Immature natural killer cell (primary cell): Measurements from ENCODE around the gene C1orf198. TPM values are rescaled to one million over a fixed set of nuclear protein-coding genes. Genes with fewer than 3 reads are reported as not detected.

Experiments
- DNase-seq, 3 donors: peaks; one replicate each; pipeline ENCODE4 v3.0.0; 2022; ENCODE audit warnings: mixed read lengths in 1 of 3
- H3K27ac Mint-ChIP-seq, 6 donors: one replicate each; pipeline ENCODE4 v1.8.0; 2020; ENCODE audit warnings: mixed read lengths in 6 of 6, mild to moderate bottlenecking in 5 of 6, inconsistent platforms in 4 of 6, moderate library complexity in 3 of 6
- H3K27me3 Mint-ChIP-seq, 3 donors: one replicate each; pipeline ENCODE4 v1.8.0; 2020 to 2021; ENCODE audit warnings: low read depth in 3 of 3, mild to moderate bottlenecking in 3 of 3, mixed read lengths in 3 of 3, moderate library complexity in 3 of 3, inconsistent platforms in 1 of 3
- H3K36me3 Mint-ChIP-seq, 3 donors: one replicate each; pipeline ENCODE4 v1.8.0; 2020; ENCODE audit warnings: mixed read lengths in 3 of 3, inconsistent platforms in 2 of 3, mild to moderate bottlenecking in 2 of 3
- H3K4me1 Mint-ChIP-seq, 2 donors: one replicate each; pipeline ENCODE4 v1.8.0; 2020; ENCODE audit warnings: inconsistent platforms in 2 of 2, mild to moderate bottlenecking in 2 of 2, mixed read lengths in 2 of 2, moderate library complexity in 1 of 2
- H3K4me3 Mint-ChIP-seq, 5 donors: one replicate each; pipeline ENCODE4 v1.8.0; 2020; ENCODE audit warnings: mild to moderate bottlenecking in 5 of 5, mixed read lengths in 5 of 5, inconsistent platforms in 3 of 5, moderate library complexity in 3 of 5
- H3K9me3 Mint-ChIP-seq, 6 donors: one replicate each; pipeline ENCODE4 v1.8.0; 2020; ENCODE audit warnings: mild to moderate bottlenecking in 6 of 6, mixed read lengths in 6 of 6, inconsistent platforms in 4 of 6, moderate library complexity in 3 of 6
- polyA plus RNA-seq, 3 donors: library from polyadenylated mRNA; unstranded; fragments of 300-500 nt; fragmentation: Illumina TruSeq; gene quantifications; one replicate each; pipeline ENCODE4 v1.2.3, GENCODE V29; 2021

Gene C1orf198
- polyA plus RNA-seq, 3 donors from 2014 or later, result 2.6 to 4.9 (median 4.8) TPM

DNA sequence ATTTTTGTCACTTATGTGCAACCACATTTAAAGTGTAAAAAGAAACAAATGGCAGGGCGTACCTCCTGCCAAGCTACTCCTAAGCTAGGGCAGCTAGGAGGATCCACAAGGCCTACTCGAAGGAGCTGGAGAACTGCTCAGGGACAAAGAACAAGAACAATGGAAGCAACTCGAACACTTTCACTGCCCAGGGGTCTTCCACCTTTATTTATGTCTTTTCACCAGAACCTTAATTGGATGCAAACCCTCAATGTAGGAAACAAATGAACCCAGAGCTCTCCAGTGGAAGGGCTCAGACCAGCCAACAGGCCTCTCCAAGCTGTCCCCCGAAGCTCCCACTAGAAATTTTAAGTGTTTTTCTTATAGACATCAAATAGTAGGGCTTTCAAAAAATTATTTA, 39.9 kb downstream of the C1orf198 start:
- Mint-ChIP-seq H3K27ac (no peak overlapping the region), H3K4me3 (no peak overlapping the region), H3K4me1 (no peaks in the 10 kb centered on the region), H3K36me3 (no peaks in the 10 kb centered on the region), H3K27me3 (peaks cover 2 to 13% (median 4%) of the 10 kb centered on the region in 3 donors), H3K9me3 (peaks cover 0 to 2% (median 0%) of the 10 kb centered on the region in 6 donors)
- no peak for DNase-seq

DNA sequence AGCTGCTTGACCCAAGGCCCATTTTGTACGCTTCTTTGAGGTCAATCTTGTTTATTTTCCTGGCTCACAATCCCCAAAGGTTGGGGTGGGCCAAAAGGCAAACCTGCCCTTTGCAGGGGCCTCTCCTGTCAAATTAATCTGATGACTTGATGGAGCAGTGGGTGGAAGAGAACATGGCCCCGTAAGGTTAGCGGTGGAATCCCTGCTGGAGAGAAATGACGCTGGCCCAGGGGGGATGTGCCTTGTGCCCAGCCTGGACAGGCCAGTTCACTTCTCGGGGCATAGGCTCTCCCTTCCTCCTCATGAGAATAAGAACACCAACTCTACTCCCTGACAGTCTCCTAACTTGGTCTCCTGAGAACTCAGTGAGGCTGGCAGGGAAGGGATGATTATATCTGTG, 40.5 kb downstream of the C1orf198 start:
- no peak for DNase-seq
- no peak overlapping the region for H3K27ac Mint-ChIP-seq
- peaks cover 2 to 11% (median 4%) of the 10 kb centered on the region in 3 donors for H3K27me3 Mint-ChIP-seq
- peaks cover 0 to 2% (median 0%) of the 10 kb centered on the region in 6 donors for H3K9me3 Mint-ChIP-seq
- no peaks in the 10 kb centered on the region for H3K36me3 Mint-ChIP-seq
- H3K4me1 Mint-ChIP-seq, result no peaks in the 10 kb centered on the region
- no peak overlapping the region for H3K4me3 Mint-ChIP-seq

DNA sequence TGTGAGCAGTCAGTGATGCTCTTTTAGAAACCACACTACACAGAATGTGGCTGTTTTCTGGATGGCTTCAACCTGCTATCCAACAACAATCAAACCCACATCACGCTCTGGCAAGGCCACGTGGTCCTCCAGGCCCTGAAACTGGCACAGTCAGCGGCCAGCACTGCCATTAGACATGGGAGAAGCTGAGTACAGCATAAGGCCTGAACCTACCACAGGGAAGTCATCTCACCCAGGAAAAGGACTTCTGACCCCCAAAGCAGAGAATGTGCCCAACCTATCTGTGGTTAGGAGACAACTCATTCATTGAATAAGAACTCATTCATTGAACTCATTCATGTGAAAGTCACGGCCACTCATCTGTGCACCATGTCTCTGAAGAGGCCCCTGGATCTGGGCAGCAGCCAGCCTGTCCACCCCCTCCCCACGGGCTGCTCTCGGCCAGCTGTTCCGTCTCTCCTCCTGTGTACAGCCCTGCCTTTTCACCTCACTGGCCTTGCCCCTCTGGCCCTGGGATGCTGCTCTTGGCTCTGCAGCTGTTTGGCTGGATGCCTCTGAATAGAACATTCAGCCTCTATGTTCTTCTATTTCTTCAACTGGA, 41.1 kb downstream of the C1orf198 start:
- peaks cover 0 to 2% (median 0%) of the 10 kb centered on the region in 6 donors for H3K9me3 Mint-ChIP-seq
- no peak for DNase-seq
- no peak overlapping the region for H3K4me3 Mint-ChIP-seq
- H3K4me1 Mint-ChIP-seq, result no peaks in the 10 kb centered on the region
- H3K36me3 Mint-ChIP-seq, result no peaks in the 10 kb centered on the region
- peaks cover 2 to 10% (median 4%) of the 10 kb centered on the region in 3 donors for H3K27me3 Mint-ChIP-seq
- no peak overlapping the region for H3K27ac Mint-ChIP-seq

DNA sequence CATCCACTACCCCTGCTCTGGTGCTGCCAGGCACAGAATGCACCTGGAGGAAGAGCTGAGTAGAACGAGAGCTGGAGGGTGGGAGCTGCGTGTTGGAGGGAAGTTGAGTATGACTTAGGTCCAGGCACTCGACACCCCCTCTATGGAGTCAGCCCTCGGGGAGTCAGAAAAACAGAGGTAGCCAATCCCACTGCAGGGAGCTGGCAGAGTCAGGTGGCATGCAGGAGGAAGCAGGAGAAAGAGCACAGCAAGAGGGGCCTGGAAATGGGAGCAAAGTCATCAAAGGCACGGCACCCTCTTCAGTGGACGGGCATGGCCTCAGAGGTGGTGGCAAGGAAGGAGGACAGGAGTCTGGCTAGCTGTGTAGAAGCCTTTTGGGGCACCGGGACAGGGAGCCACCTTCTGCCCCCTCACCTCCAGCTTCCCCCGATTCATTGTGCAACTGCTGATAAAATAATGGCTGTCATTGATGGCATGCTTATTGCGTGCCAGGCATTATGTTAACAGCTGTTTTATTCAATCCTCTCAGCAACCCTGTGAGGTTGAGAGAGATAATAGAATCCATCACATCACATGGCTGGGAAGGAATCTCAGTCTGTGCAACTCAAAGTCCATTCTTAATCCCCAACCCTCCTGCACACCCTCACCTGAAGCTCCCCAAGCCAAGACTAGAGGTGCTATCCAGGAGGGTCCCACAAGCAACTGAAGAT, 42.0 kb downstream of the C1orf198 start:
- H3K4me3 Mint-ChIP-seq, result no peak overlapping the region
- H3K36me3 Mint-ChIP-seq, result no peaks in the 10 kb centered on the region
- no peaks in the 10 kb centered on the region for H3K9me3 Mint-ChIP-seq
- no peaks in the 10 kb centered on the region for H3K4me1 Mint-ChIP-seq
- H3K27me3 Mint-ChIP-seq, result peaks cover 4 to 10% (median 4%) of the 10 kb centered on the region in 3 donors
- H3K27ac Mint-ChIP-seq, result no peak overlapping the region
- no peak for DNase-seq

DNA sequence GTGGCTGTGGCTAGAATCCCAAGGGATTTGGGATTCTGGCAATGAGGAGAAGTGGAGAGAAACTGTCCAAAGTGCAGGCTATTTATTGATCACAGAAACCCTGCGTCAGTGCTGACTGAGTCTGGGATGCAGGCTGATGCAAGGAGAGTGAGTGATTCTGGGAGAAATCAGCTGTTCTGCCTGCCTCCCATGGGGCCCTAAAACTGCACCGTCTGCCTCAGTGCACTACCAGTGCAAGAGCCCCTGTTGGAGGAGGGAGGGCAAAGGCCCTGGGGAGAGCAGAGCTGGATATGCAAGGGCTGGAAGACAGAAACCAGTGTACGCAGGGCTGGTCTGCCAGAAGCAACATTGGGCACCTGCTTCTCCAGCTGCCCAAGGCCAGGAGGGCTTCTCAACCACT, 42.6 kb downstream of the C1orf198 start:
- Mint-ChIP-seq H3K9me3 (no peaks in the 10 kb centered on the region), H3K27me3 (peaks cover 2 to 13% (median 4%) of the 10 kb centered on the region in 3 donors), H3K36me3 (no peaks in the 10 kb centered on the region), H3K4me3 (no peak overlapping the region), H3K27ac (no peak overlapping the region), H3K4me1 (no peaks in the 10 kb centered on the region)
- no peak for DNase-seq

DNA sequence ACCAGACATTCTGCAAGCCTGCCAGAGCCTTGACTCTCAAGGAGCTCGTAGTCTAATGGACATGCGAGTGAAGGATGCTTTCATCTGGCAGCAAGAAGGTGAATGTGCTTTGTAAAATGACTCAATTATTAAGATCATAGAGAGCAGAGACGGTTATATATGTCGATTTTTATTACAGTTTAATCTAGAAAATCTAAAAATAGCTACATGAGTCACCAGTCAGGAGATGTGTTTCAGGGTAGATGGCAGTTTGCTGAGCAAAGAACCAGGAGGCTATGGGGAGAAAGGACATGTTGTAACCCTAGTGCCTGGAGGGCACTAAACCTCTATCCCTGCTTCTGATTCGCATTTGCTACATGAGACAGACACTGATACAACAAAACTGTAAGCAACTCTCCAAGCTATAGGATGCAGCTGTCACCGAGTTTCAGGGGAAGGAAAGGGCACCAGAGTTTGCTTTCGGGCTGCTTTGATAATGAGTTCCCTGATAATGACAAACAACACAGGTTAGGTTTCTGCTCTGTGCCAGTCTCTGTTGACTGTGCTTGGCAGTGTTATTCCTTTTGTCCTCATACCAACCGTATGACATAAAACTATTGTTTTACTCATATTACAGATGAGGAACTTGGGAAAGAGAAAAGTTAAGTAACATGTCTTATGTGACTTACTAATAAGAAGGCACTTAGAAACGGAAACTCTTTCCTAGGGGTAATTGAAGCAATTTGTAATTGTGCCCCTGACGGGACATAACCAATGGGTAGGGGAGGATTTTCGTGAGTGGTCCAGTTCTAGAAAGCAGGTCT, 43.2 kb downstream of the C1orf198 start:
- H3K27ac Mint-ChIP-seq, result no peak overlapping the region
- no peaks in the 10 kb centered on the region for H3K9me3 Mint-ChIP-seq
- no peaks in the 10 kb centered on the region for H3K36me3 Mint-ChIP-seq
- no peak overlapping the region for H3K4me3 Mint-ChIP-seq
- H3K4me1 Mint-ChIP-seq, result no peaks in the 10 kb centered on the region
- DNase-seq, result no peak
- H3K27me3 Mint-ChIP-seq, result peaks cover 2 to 13% (median 4%) of the 10 kb centered on the region in 3 donors

DNA sequence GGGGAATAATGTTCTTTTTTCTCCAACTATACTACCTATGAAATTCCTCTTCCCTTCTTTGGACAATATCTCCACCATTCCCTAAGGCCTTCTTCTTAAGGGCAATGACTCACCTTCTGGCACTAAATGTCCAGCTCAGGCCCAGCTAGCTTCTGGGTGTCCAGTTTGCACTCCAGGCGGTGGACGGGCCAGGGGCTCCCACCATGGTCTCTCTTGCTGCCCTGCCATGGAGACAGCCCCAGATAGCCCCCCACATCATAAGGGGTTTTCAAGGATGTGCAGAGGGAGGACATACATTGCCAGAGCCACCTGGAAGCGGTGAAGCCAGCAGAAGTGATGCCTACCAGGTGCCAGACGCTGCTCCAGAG, 43.8 kb downstream of the C1orf198 start:
- H3K27me3 Mint-ChIP-seq, result peaks cover 2 to 13% (median 4%) of the 10 kb centered on the region in 3 donors
- DNase-seq, result no peak
- no peak overlapping the region for H3K4me3 Mint-ChIP-seq
- no peaks in the 10 kb centered on the region for H3K36me3 Mint-ChIP-seq
- H3K9me3 Mint-ChIP-seq, result no peaks in the 10 kb centered on the region
- no peaks in the 10 kb centered on the region for H3K4me1 Mint-ChIP-seq
- H3K27ac Mint-ChIP-seq, result no peak overlapping the region

DNA sequence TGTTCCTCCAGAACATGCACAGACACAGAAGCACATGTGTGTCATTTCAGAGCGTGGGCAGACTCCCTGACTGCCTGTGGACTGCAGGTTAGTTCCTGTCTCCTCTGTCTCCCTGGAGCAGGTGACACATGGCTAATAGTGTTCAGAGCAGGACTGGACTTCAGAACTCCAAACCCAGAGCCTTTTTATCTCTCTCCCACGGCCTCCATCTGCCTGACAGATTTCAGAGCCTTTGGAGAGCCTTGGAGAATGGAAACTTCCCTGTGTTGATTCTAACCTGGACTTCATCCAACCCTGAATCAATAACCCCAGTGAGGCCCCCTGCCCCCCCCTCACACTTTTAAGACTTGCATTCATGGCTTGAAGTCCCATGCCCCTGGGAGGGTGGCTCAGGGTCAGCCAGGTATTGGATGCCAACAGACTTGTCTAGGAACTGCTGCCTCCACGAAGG, 44.4 kb downstream of the C1orf198 start:
- Mint-ChIP-seq H3K4me3 (no peak overlapping the region), H3K9me3 (no peaks in the 10 kb centered on the region), H3K36me3 (no peaks in the 10 kb centered on the region), H3K27ac (no peak overlapping the region), H3K4me1 (no peaks in the 10 kb centered on the region), H3K27me3 (peaks cover 2 to 15% (median 2%) of the 10 kb centered on the region in 3 donors)
- DNase-seq, result no peak

DNA sequence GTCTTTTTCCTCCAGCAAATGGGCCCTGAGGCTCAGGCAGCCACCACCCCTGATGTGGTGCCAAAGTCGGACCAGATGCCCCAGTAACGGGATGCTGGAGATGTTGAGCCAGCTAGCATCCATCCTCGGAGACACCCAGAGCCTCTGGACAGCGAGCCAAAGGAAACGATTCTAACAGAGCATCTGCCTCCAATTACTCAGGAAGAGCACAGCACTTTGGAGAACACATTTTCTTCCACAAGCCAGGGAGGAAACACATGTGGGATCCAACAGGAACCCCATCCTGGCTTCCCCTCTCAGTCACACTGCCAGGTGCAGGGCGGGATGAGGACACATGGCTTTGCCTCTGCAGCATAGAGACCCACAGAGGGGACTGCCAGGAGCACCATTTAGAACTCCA, 44.9 kb downstream of the C1orf198 start:
- no peak overlapping the region for H3K27ac Mint-ChIP-seq
- no peak overlapping the region for H3K4me3 Mint-ChIP-seq
- DNase-seq, result no peak
- peaks cover 2 to 18% (median 2%) of the 10 kb centered on the region in 3 donors for H3K27me3 Mint-ChIP-seq
- H3K4me1 Mint-ChIP-seq, result no peaks in the 10 kb centered on the region
- H3K36me3 Mint-ChIP-seq, result no peaks in the 10 kb centered on the region
- no peaks in the 10 kb centered on the region for H3K9me3 Mint-ChIP-seq

DNA sequence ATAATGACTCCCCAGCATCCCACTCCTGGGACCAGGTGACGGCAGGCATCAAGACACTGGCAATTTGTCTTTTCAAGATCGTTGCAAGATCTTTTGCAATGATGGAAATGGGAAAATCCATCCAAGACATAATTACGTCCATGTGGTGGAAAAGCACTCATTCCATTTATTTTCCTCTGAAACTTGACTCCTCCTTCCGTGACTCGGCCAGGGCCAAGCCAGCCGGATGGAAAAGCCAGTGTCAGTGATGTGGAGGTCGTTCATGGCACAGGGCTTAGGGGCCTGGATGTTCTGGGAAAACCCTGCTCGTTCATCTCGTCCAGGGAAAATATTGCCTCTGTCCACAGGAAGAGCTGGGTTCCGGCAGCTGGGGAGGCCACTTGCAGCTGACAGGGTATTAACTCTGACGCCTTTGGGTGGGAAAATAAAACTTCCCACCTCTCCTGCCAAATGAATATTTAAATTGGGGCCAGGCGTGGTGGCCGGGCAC, 46.2 kb downstream of the C1orf198 start:
- peaks cover 2 to 16% (median 2%) of the 10 kb centered on the region in 3 donors for H3K27me3 Mint-ChIP-seq
- no peaks in the 10 kb centered on the region for H3K4me1 Mint-ChIP-seq
- no peak for DNase-seq
- H3K9me3 Mint-ChIP-seq, result no peaks in the 10 kb centered on the region
- no peaks in the 10 kb centered on the region for H3K36me3 Mint-ChIP-seq
- H3K27ac Mint-ChIP-seq, result no peak overlapping the region
- H3K4me3 Mint-ChIP-seq, result no peak overlapping the region

DNA sequence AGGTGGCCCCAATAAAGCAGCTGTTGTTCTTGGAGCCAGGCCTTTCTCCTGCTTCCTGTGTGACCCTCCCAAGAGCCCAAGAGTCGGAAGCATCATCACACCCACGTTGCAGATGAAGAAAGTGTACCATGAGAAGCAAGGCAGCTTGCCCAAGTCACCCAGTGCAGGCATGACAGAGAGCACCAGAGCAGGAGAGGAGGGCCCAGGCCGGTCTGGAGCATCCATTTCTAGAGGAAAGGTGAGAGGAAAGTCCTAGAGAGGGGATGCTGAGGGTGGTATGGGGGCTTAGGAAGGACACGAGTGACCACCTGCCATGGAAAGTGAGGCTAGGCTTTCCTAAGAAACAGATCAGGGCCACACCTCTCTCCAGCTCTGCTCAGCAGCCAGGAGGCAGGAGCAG, 47.0 kb downstream of the C1orf198 start:
- peaks cover 2 to 16% (median 2%) of the 10 kb centered on the region in 3 donors for H3K27me3 Mint-ChIP-seq

DNA sequence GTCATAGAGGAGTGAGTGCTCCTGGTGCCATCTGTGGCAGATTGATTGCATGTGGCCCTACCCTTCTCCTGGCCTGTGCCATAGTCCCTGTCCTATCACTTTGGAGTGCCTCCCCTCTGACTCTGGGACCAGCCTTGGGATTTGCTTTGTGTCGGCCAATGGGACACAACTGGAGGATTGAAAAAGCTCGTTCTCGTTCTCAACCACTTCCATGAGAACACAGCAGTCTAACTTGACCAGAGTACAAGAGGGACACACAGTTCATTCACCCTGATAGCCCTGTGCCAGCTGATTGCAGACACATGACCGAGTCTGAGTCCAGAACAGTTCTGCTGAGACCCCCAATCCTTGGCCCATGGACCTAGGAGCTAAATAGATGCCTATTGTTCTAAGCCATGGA, 47.8 kb downstream of the C1orf198 start:
- no peak overlapping the region for H3K4me3 Mint-ChIP-seq
- H3K36me3 Mint-ChIP-seq, result no peaks in the 10 kb centered on the region
- DNase-seq, result no peak
- H3K27me3 Mint-ChIP-seq, result peaks cover 2 to 16% (median 2%) of the 10 kb centered on the region in 3 donors
- no peak overlapping the region for H3K27ac Mint-ChIP-seq
- H3K4me1 Mint-ChIP-seq, result no peaks in the 10 kb centered on the region
- no peaks in the 10 kb centered on the region for H3K9me3 Mint-ChIP-seq

More for the DNA sequence above, 47.0 kb downstream of the C1orf198 start:
- Mint-ChIP-seq H3K36me3 (no peaks in the 10 kb centered on the region), H3K9me3 (no peaks in the 10 kb centered on the region), H3K4me3 (no peak overlapping the region), H3K4me1 (no peaks in the 10 kb centered on the region), H3K27ac (no peak overlapping the region)
- no peak for DNase-seq

DNA sequence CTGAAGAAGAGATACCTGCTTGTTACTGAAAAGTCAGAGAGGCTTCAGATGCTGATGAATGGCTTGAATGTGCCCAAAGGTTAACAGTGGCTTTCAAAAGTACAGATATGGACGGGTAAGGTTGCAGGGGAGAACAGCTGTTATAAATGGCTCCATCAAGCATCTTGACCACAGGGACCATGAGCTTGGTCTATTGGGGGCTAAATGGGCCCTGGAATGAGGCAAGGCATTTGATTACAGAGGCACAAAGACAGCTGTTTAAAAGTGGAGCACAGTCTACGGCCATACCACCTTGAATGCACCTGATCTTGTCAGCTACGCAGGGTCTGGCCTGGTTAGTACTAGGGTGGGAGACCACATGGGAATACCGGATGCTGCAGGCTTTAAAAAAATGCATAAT, 48.3 kb downstream of the C1orf198 start:
- peaks cover 2 to 16% (median 2%) of the 10 kb centered on the region in 3 donors for H3K27me3 Mint-ChIP-seq

DNA sequence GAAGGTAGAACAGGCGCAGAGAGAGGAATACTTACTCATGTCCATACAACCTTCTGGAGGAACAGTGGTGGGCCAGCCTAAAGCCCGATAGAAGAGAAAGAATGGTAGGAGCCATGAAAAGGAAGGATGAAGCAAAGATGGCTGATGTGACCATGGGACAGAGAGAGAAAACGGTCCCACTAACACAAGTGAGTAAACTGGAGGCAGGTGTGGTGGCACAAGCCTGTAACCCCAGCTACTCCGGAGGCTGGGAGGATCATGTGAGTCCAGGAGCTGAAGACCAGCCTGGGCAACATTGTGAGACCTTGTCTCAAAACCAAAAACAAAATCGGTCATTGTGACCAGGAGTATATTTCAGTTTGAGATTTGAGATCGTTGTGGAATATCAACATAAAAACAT, 49.4 kb downstream of the C1orf198 start:
- H3K4me3 Mint-ChIP-seq, result no peak overlapping the region
- H3K4me1 Mint-ChIP-seq, result no peaks in the 10 kb centered on the region
- H3K27ac Mint-ChIP-seq, result no peak overlapping the region
- no peak for DNase-seq
- peaks cover 0 to 2% (median 2%) of the 10 kb centered on the region in 3 donors for H3K36me3 Mint-ChIP-seq
- peaks cover 0 to 6% (median 2%) of the 10 kb centered on the region in 6 donors for H3K9me3 Mint-ChIP-seq
- peaks cover 3 to 17% (median 4%) of the 10 kb centered on the region in 3 donors for H3K27me3 Mint-ChIP-seq

More for the DNA sequence above, 48.3 kb downstream of the C1orf198 start:
- no peaks in the 10 kb centered on the region for H3K36me3 Mint-ChIP-seq
- no peak overlapping the region for H3K27ac Mint-ChIP-seq
- no peak overlapping the region for H3K4me3 Mint-ChIP-seq
- peaks cover 0 to 5% (median 0%) of the 10 kb centered on the region in 6 donors for H3K9me3 Mint-ChIP-seq
- DNase-seq, result no peak
- H3K4me1 Mint-ChIP-seq, result no peaks in the 10 kb centered on the region
